Adrenal gland (tissue), 5 donors: ENCODE results near the gene TIMM29.

ENCODE experiments used
- POLR2A ChIP-seq, 2 donors: fragments of 450-650 bp; IDR thresholded peaks; one replicate each; pipeline ENCODE4 v1.6.1; 2017; ENCODE audit warnings: antibody characterized with exemption in 2 of 2, mild to moderate bottlenecking in 2 of 2, moderate library complexity in 1 of 2
- TF ChIP-seq, protein P1 (sequence below), 6 experiments: fragments of 450-650 bp in 4 of 6; fragments of 200-600 bp in 2 of 6; sonication (generic) in 1 of 6; IDR thresholded peaks; 1 replicate in 5 of 6; 2 replicates in 1 of 6; pipeline versions ENCODE4 v1.5.1 to v1.8.0; 2016 to 2021; ENCODE audit warnings: antibody characterized with exemption in 6 of 6, mild to moderate bottlenecking in 2 of 6, moderate library complexity in 1 of 6
- donor health status: DM: no; HTN: no; CAD: no.

DNA sequence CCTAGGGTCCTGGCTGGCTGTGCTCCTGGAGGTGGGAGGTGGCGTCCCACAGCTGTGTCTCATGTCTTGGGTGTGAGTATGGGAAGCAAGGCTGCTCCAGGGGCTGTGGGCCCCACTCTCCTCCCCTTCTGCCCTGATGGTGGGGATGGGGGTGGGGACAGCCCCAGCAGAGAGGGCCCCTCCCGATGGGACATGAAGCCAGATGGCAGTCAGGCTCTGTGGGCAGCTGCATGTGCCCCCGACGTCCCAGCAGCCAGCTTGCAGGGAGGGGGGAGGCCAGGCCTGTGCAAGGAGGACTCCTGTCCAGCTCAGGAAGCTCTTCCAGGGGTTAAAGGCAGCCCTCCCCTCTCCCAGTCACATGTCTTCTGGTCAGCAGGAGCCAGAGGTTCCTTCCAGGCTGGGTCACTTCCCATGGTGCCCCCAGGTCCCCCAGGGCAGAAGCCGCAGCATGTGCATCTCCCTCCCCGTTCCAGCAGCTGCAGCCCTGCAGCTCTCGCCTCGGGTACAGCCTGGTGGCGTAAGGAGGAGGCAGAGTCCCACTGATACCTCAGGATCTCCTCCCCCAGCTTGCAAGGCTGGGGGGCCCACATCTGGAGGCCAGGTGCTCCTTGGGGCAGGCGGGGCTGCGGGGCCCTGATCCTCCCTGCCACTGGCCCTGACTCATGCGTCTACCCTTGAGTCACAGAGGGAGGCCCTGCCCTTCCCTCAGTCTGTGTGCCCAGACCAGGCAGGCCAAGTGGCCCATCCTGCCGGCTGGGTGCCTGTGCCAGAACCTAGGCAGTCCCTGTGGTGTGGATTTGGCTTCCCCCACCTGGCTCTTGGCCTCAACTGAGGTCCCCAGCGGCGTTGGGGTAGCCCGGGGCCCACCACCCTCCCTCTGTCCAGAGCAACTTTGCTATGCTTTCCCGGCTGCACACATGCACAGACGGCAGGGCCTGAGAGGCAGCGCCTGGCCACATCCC is 13.2 kb upstream of the TIMM29 start:
- TF ChIP-seq, protein P1, sequence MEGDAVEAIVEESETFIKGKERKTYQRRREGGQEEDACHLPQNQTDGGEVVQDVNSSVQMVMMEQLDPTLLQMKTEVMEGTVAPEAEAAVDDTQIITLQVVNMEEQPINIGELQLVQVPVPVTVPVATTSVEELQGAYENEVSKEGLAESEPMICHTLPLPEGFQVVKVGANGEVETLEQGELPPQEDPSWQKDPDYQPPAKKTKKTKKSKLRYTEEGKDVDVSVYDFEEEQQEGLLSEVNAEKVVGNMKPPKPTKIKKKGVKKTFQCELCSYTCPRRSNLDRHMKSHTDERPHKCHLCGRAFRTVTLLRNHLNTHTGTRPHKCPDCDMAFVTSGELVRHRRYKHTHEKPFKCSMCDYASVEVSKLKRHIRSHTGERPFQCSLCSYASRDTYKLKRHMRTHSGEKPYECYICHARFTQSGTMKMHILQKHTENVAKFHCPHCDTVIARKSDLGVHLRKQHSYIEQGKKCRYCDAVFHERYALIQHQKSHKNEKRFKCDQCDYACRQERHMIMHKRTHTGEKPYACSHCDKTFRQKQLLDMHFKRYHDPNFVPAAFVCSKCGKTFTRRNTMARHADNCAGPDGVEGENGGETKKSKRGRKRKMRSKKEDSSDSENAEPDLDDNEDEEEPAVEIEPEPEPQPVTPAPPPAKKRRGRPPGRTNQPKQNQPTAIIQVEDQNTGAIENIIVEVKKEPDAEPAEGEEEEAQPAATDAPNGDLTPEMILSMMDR (IDR thresholded peaks at IDR 0.05): no peak
- no peak for TF ChIP-seq POLR2A (IDR thresholded peaks at IDR 0.05)
